Astrocyte of the spinal cord (primary cell): ENCODE data around the gene S100A2.

Experiments
- DNase-seq: peaks from one replicate; pipeline ENCODE4 v3.0.0; 2011; ENCODE audit warnings: low read depth, low spot score
- H3K4me3 ChIP-seq: 2 replicates; pipeline ENCODE4 v1.5.1; 2011; ENCODE audit warnings: low read depth, mild to moderate bottlenecking, low read length, moderate library complexity
- CTCF ChIP-seq: IDR thresholded peaks from 2 replicates; pipeline ENCODE4 v1.5.1; 2012; ENCODE audit warnings: low read depth, mild to moderate bottlenecking, low read length, inconsistent platforms
- in situ Hi-C: cut with HindIII; loops from 2 replicates; pipeline ENCODE4 v1.10.0; 2017; ENCODE audit warnings: low sequenced_read_pairs

Gene S100A2

GRCh38 chr1:153534226-153534924 lies 31.3 kb downstream of the S100A2 start:
- DNase-seq = peak; percentile 43
- TF ChIP-seq CTCF = no peak
- peak overlapping the region; percentile 59 for H3K4me3 ChIP-seq
- in situ Hi-C loops = no loop called here

GRCh38 chr1:153533689-153534201 lies 31.9 kb downstream of the S100A2 start:
- peak; percentile 87 for DNase-seq
- TF ChIP-seq CTCF = no peak
- in situ Hi-C loops = no loop called here
- peak overlapping the region; percentile 59 for H3K4me3 ChIP-seq

- peak overlapping the region; percentile 59 for H3K4me3 ChIP-seq
- TF ChIP-seq CTCF = peak; percentile 96
- in situ Hi-C loops = no loop called here
- DNase-seq = peak; percentile 87
Measured at GRCh38 chr1:153532769-153533599, 32.7 kb downstream of the S100A2 start.

- in situ Hi-C loops = no loop called here
- H3K4me3 ChIP-seq = no peak overlapping the region
- DNase-seq = no peak
- TF ChIP-seq CTCF = no peak
Measured at GRCh38 chr1:153532181-153532580, 33.5 kb downstream of the S100A2 start.

- no peak overlapping the region for H3K4me3 ChIP-seq
- DNase-seq = no peak
- no peak for TF ChIP-seq CTCF
- in situ Hi-C loops = no loop called here
Measured at GRCh38 chr1:153531638-153532037, 34.0 kb downstream of the S100A2 start.

- TF ChIP-seq CTCF = no peak
- no peak overlapping the region for H3K4me3 ChIP-seq
- in situ Hi-C loops = no loop called here
- DNase-seq = no peak
Measured at GRCh38 chr1:153527683-153528040, 38.0 kb downstream of the S100A2 start.
